GM19193 (cell line): Measurements from ENCODE around the gene LECT2.

Source experiments
- POLR2A ChIP-seq: IDR thresholded peaks from 4 replicates; pipeline ENCODE4 v1.6.1; 2011; ENCODE audit not compliant: insufficient read depth, insufficient read length; ENCODE audit errors: extremely low read depth

The LECT2 gene

GRCh38 chr5:135920199-135920598, 34.6 kb downstream of the LECT2 start:
- no peak for TF ChIP-seq POLR2A

GRCh38 chr5:135916638-135917263, 38.0 kb downstream of the LECT2 start:
- TF ChIP-seq POLR2A, result no peak

- no peak for TF ChIP-seq POLR2A
Measured at GRCh38 chr5:135915466-135916001, 39.2 kb downstream of the LECT2 start.

GRCh38 chr5:135913713-135914626, 40.8 kb downstream of the LECT2 start:
- TF ChIP-seq POLR2A, result no peak

GRCh38 chr5:135905144-135905543, 49.6 kb downstream of the LECT2 start:
- TF ChIP-seq POLR2A, result no peak

GRCh38 chr5:135901633-135902032, 53.1 kb downstream of the LECT2 start:
- TF ChIP-seq POLR2A, result no peak

GRCh38 chr5:135900276-135900675, 54.5 kb downstream of the LECT2 start:
- no peak for TF ChIP-seq POLR2A

GRCh38 chr5:135898651-135899050, 56.1 kb downstream of the LECT2 start:
- TF ChIP-seq POLR2A, result no peak
